ENCODE results near the gene STX3. TPM values are rescaled to one million over a fixed set of nuclear protein-coding genes. Genes with fewer than 3 reads are reported as not detected.
"Not testable (repeated sequence)": the region's sequence is repeated elsewhere in the genome, so short reads cannot be mapped to it uniquely, and the experiment has no call there.

STX3 gene
- total and polyA plus RNA-seq, 2 experiments from 2014 or later, result 5.6 to 9.3 TPM

DNA sequence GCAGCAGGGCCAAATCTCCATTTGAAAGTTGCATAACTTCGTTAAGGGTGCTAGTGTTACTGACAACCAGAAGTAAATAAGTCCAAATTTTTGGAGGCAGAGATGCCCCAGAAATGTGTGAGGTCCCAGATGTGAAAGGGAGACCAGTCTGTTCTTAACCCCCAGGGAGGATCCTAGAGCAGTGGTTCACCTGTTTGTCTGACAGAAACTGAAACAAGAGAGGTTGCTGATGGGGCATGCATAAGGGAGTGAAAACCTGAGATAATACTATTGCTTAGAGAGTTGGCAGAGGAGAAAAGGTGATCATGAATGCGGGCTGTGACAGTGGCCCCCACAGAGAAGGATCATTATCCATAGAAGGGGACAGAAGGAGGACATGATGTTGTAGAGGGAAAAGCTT lies 86.3 kb downstream of the STX3 start:
- no peak for DNase-seq
- 49 to 54% methylated on average over 2 of the region's 2 CpGs for WGBS, 2 experiments (ENCODE audit: low coverage in 1 of 2, low lambda C conversion rate in 2 of 2, missing lambda C conversion rate in 2 of 2)
- TF ChIP-seq EZH2phosphoT487 (IDR thresholded peaks at IDR 0.05; ENCODE audit: insufficient read depth, low read depth), result no peak
- TF ChIP-seq EZH2 (IDR thresholded peaks at IDR 0.05; ENCODE audit: insufficient read depth, poor library complexity, severe bottlenecking), result no peak

DNA sequence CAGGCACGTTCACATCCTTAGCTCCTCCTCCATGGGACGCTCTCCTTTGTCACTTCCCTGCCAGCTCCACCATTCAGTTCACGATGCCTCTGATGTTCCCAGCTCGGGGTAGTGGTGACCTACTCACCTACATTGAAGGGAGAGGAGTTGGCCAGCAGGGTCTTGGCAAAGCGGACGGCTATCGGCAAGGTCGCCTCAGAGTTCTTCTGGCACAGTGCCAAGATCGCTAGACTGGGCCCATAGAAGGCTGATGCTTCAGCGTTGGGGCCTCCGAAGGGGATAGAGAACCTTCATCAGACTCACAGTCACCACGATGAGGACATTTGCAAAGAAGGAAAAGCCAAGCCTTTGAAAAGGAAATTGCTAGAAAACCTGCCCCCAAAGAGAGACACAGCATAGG lies 87.1 kb downstream of the STX3 start:
- DNase-seq, result no peak
- 40% methylated on average over 12 of the region's 12 CpGs for WGBS, 2 experiments (ENCODE audit: low coverage in 1 of 2, low lambda C conversion rate in 2 of 2, missing lambda C conversion rate in 2 of 2)
- in situ Hi-C loops (cut with MboI), result no loop called here
- H3K4me1 ChIP-seq (ENCODE audit: insufficient read depth), result no peaks in the 10 kb centered on the region
- H3F3A ChIP-seq (ENCODE audit: insufficient read depth), result no peaks in the 10 kb centered on the region
- H3K4me2 ChIP-seq (ENCODE audit: unreplicated experiment), result no peak overlapping the region
- no peaks in the 10 kb centered on the region for H3K9me3 ChIP-seq (ENCODE audit: low read depth)
- H3K9ac ChIP-seq, result no peak overlapping the region
- no peaks in the 10 kb centered on the region for H3K27me3 ChIP-seq (replicated peaks; ENCODE audit: insufficient read depth)
- no peaks in the 10 kb centered on the region for H3K36me3 ChIP-seq (ENCODE audit: low read depth)
- H3K27ac ChIP-seq, result no peak overlapping the region
- H3K79me2 ChIP-seq (ENCODE audit: insufficient read depth), result no peaks in the 10 kb centered on the region
- no peaks in the 10 kb centered on the region for H3K9me2 ChIP-seq (ENCODE audit: insufficient read depth)
- H2AFZ ChIP-seq, result no peak overlapping the region
- no peaks in the 10 kb centered on the region for H4K20me1 ChIP-seq (ENCODE audit: insufficient read depth)
- TF ChIP-seq EZH2phosphoT487 (IDR thresholded peaks at IDR 0.05; ENCODE audit: insufficient read depth, low read depth), result no peak
- TF ChIP-seq EZH2 (IDR thresholded peaks at IDR 0.05; ENCODE audit: insufficient read depth, poor library complexity, severe bottlenecking), result no peak
- H3K4me3 ChIP-seq, result no peak overlapping the region

More for the DNA sequence above, 86.3 kb downstream of the STX3 start:
- Histone ChIP-seq H4K20me1 (ENCODE audit: insufficient read depth) (no peaks in the 10 kb centered on the region), H3K4me3 (no peak overlapping the region), H3K9me3 (ENCODE audit: low read depth) (no peaks in the 10 kb centered on the region), H3K36me3 (ENCODE audit: low read depth) (no peaks in the 10 kb centered on the region), H3K79me2 (ENCODE audit: insufficient read depth) (no peaks in the 10 kb centered on the region), H3K4me1 (ENCODE audit: insufficient read depth) (no peaks in the 10 kb centered on the region), H2AFZ (no peak overlapping the region), H3K4me2 (ENCODE audit: unreplicated experiment) (no peak overlapping the region), H3K9ac (no peak overlapping the region), H3K9me2 (ENCODE audit: insufficient read depth) (no peaks in the 10 kb centered on the region), H3F3A (ENCODE audit: insufficient read depth) (no peaks in the 10 kb centered on the region), H3K27me3 (replicated peaks; ENCODE audit: insufficient read depth) (no peaks in the 10 kb centered on the region; the same call in 1 of the 2 replicates), H3K27ac (no peak overlapping the region)
- in situ Hi-C loops (cut with MboI), result no loop called here

DNA sequence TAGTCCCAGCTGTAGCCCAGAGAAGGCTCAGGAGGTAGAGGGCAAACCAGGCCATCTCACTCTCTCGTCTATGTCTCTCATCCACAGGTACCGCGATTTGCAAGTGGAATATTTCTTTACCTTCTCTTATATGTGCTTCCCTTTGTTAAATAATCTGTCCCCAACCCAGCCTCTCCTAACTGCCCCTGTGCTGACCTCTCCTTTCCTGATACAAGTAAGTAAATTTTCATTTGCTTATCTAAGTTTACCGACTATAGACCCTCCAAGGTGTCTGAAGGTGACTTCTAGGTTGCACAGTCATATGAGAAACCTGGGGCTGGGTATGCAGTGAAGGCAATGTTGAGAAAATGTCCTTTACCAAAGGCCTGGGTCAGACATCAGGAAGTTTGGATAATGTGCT lies 90.2 kb downstream of the STX3 start, which contains the start of gene CBLIF:
Gene CBLIF (minus strand): TSS at position 101 of the 400 bp plus-strand sequence. CDS start 46 bp downstream, at position 55.
- H3K4me3 ChIP-seq, result no peak within 1 kb of the TSS
- no peak within 1 kb of the TSS for H3K27ac ChIP-seq
- no peaks in the 10 kb centered on the region for H3K27me3 ChIP-seq (replicated peaks; ENCODE audit: insufficient read depth)
- TF ChIP-seq EZH2phosphoT487 (IDR thresholded peaks at IDR 0.05; ENCODE audit: insufficient read depth, low read depth), result no peak
- TF ChIP-seq EZH2 (IDR thresholded peaks at IDR 0.05; ENCODE audit: insufficient read depth, poor library complexity, severe bottlenecking), result no peak
- H3K9ac ChIP-seq, result no peak within 1 kb of the TSS
- H3K4me1 ChIP-seq (ENCODE audit: insufficient read depth), result no peaks in the 10 kb centered on the region
- in situ Hi-C loops (cut with MboI), result no loop called here
- no peaks in the 10 kb centered on the region for H3K9me2 ChIP-seq (ENCODE audit: insufficient read depth)
- H3K4me2 ChIP-seq (ENCODE audit: unreplicated experiment), result no peak within 1 kb of the TSS
- no peaks in the 10 kb centered on the region for H3K36me3 ChIP-seq (ENCODE audit: low read depth)
- H3K79me2 ChIP-seq (ENCODE audit: insufficient read depth), result no peaks in the 10 kb centered on the region
- DNase-seq, result no peak
- no peaks in the 10 kb centered on the region for H4K20me1 ChIP-seq (ENCODE audit: insufficient read depth)
- 51 to 53% methylated on average over 4 of the region's 4 CpGs for WGBS, 2 experiments (ENCODE audit: low coverage in 1 of 2, low lambda C conversion rate in 2 of 2, missing lambda C conversion rate in 2 of 2)
- H2AFZ ChIP-seq, result no peak within 1 kb of the TSS
- H3K9me3 ChIP-seq (ENCODE audit: low read depth), result no peaks in the 10 kb centered on the region
- no peaks in the 10 kb centered on the region for H3F3A ChIP-seq (ENCODE audit: insufficient read depth)

DNA sequence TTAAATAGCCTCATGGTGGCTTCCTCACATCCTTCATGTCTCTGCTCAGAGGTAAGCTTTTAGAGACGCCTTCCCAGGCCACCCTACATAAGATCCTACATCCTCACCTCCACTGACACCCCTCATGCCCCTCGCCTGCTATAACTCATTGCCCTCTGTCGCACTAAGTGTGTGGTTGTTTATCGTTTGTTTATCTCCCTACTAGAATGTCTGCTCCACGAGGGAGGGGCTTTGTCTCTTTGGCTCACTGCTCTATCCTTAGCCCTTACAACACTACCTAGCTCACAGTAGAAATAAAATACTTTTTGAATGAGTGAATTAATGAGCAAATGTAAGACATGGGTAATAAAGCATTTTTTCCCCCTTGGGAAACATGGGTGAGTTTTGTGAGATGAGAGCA lies 91.4 kb downstream of the STX3 start:
- Histone ChIP-seq H4K20me1 (ENCODE audit: insufficient read depth) (no peaks in the 10 kb centered on the region), H3F3A (ENCODE audit: insufficient read depth) (no peaks in the 10 kb centered on the region), H3K79me2 (ENCODE audit: insufficient read depth) (no peaks in the 10 kb centered on the region), H3K9ac (no peak overlapping the region), H2AFZ (no peak overlapping the region), H3K4me2 (ENCODE audit: unreplicated experiment) (no peak overlapping the region), H3K9me3 (ENCODE audit: low read depth) (no peaks in the 10 kb centered on the region), H3K4me1 (ENCODE audit: insufficient read depth) (no peaks in the 10 kb centered on the region), H3K27me3 (replicated peaks; ENCODE audit: insufficient read depth) (no peaks in the 10 kb centered on the region), H3K27ac (no peak overlapping the region), H3K9me2 (ENCODE audit: insufficient read depth) (no peaks in the 10 kb centered on the region), H3K4me3 (no peak overlapping the region), H3K36me3 (ENCODE audit: low read depth) (no peaks in the 10 kb centered on the region)
- TF ChIP-seq EZH2 (IDR thresholded peaks at IDR 0.05; ENCODE audit: insufficient read depth, poor library complexity, severe bottlenecking) (no peak), EZH2phosphoT487 (IDR thresholded peaks at IDR 0.05; ENCODE audit: insufficient read depth, low read depth) (no peak)
- WGBS, 2 experiments (ENCODE audit: low coverage in 1 of 2, low lambda C conversion rate in 2 of 2, missing lambda C conversion rate in 2 of 2), result 17 to 23% methylated on average over 5 of the region's 5 CpGs
- in situ Hi-C loops (cut with MboI), result no loop called here
- no peak for DNase-seq

DNA sequence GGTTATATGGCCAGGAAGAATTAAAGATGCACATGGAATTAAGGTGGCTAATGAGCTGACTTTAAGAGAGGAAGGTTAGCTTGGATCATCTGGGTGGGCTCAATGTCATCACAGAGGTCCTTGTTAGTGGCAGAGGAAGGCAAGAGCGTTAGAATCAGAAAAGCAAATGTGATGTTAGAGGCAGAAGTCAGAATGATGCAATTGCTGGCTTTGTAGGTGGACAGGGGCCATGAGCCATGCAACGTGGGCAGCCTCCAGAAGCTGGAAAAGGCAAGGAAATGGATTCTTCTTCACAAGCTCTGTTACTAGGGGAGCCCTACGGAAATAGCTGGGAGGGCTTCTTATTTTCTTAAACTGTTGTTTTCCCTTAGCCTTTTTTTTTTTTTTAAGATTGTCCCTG lies 92.5 kb downstream of the STX3 start:
- TF ChIP-seq EZH2 (IDR thresholded peaks at IDR 0.05; ENCODE audit: insufficient read depth, poor library complexity, severe bottlenecking), result no peak
- no peak for TF ChIP-seq EZH2phosphoT487 (IDR thresholded peaks at IDR 0.05; ENCODE audit: insufficient read depth, low read depth)

DNA sequence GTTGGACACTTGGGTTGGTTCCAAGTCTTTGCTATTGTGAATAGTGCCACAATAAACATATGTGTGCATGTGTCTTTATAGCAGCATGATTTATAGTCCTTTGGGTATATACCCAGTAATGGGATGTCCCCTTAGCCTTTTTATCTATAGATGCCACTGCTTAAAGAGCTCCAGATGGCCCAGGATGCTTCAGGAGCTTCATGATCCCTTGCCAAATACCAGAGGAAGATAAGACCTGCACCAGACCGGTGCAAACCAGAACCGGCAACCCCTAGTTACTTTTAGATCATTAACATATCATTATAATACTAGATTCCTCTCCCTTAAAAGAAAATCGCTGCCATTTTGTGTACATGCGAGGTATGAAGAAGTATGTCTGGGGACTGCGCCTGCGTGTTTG lies 93.3 kb downstream of the STX3 start:
- H3K27ac ChIP-seq; H3K36me3 ChIP-seq (ENCODE audit: low read depth); DNase-seq; H3K4me3 ChIP-seq; H3K9ac ChIP-seq; H3K9me3 ChIP-seq (ENCODE audit: low read depth); H4K20me1 ChIP-seq (ENCODE audit: insufficient read depth); H3K79me2 ChIP-seq (ENCODE audit: insufficient read depth); H2AFZ ChIP-seq; H3K27me3 ChIP-seq (replicated peaks; ENCODE audit: insufficient read depth); H3F3A ChIP-seq (ENCODE audit: insufficient read depth); H3K4me2 ChIP-seq (ENCODE audit: unreplicated experiment); H3K9me2 ChIP-seq (ENCODE audit: insufficient read depth); in situ Hi-C loops (cut with MboI); H3K4me1 ChIP-seq (ENCODE audit: insufficient read depth): not testable (repeated sequence)
- WGBS, 2 experiments (ENCODE audit: low coverage in 1 of 2, low lambda C conversion rate in 2 of 2, missing lambda C conversion rate in 2 of 2), result 64 to 70% methylated on average over 6 of the region's 6 CpGs

More for the DNA sequence above, 92.5 kb downstream of the STX3 start:
- Histone ChIP-seq H3K9me2 (ENCODE audit: insufficient read depth) (no peaks in the 10 kb centered on the region), H3F3A (ENCODE audit: insufficient read depth) (no peaks in the 10 kb centered on the region), H3K4me2 (ENCODE audit: unreplicated experiment) (no peak overlapping the region), H3K4me1 (ENCODE audit: insufficient read depth) (no peaks in the 10 kb centered on the region), H3K9ac (no peak overlapping the region), H2AFZ (no peak overlapping the region), H3K27me3 (replicated peaks; ENCODE audit: insufficient read depth) (no peaks in the 10 kb centered on the region), H3K9me3 (ENCODE audit: low read depth) (no peaks in the 10 kb centered on the region), H3K36me3 (ENCODE audit: low read depth) (no peaks in the 10 kb centered on the region), H3K4me3 (no peak overlapping the region), H3K79me2 (ENCODE audit: insufficient read depth) (no peaks in the 10 kb centered on the region), H4K20me1 (ENCODE audit: insufficient read depth) (no peaks in the 10 kb centered on the region), H3K27ac (no peak overlapping the region)
- WGBS, 2 experiments (ENCODE audit: low coverage in 1 of 2, low lambda C conversion rate in 2 of 2, missing lambda C conversion rate in 2 of 2), result 16 to 17% methylated on average over 3 of the region's 3 CpGs
- DNase-seq, result no peak
- in situ Hi-C loops (cut with MboI), result no loop called here

Measured in GM23248 (cell line).